Right lobe of liver (tissue), 5 donors: Measurements from ENCODE around the gene RNU5B-1. TPM values are rescaled to one million over a fixed set of nuclear protein-coding genes. Genes with fewer than 3 reads are reported as not detected.

Experiments used
- small RNA-seq, 2 experiments: library from RNA; depleted of rRNA; stranded (forward); fragments of <200 nt; gene quantifications; one replicate each; pipeline ENCODE3, GENCODE V24; 2016
- total RNA-seq, 6 experiments: library from RNA; depleted of rRNA in 2 of 6; stranded (reverse); fragments of >200 nt in 2 of 6; fragmentation: NEBNext Ultra II Directional in 3 of 6; extraction: Animal tissue kit (Norgen Biotek cat#: 25700) in 3 of 6; gene quantifications; one replicate each; pipeline versions ENCODE4 v1.1.0 to v1.2.4, GENCODE V29; 2016 to 2023
- donor health status: DM: no; HTN: no; CAD: no.
- donor health status: DM: no; HTN: no; CAD: no.
- donor health status: DM: no; HTN: yes; CAD: no.
- donor health status: DM: no; HTN: yes; CAD: no.

RNU5B-1 gene
- total RNA-seq, 6 experiments from 2014 or later: 11.0 to 35.4 TPM; not detected in 4

Small RNAs within 50 kb of the gene (small RNA-seq; reads per million reads assigned to genes)
- gene RNU5A-1: 29,575 to 29,712 reads per million in 2 experiments
- gene RNU5B-1: 2,606 to 2,670 reads per million in 2 experiments
- gene SNORA24B: 0 to 1.4 reads per million in 2 experiments

Other genes starting within 250 kb of the RNU5B-1 start
- gene RASL12, start 236.7 kb upstream of the RNU5B-1 start, total RNA-seq: 1 to 10 TPM in 1 of 6 experiments, under 1 TPM in 5; 0.07 to 1.5 (median 0.24) TPM
- gene KBTBD13, start 227.9 kb upstream of the RNU5B-1 start, total RNA-seq: not detected
- gene UBAP1L, start 189.5 kb upstream of the RNU5B-1 start, total RNA-seq: 1 to 10 TPM; 1.6 to 5.9 (median 3.0) TPM
- 10 to 100 TPM in 3 of 6 experiments, 1 to 10 TPM in 3; 6.3 to 12.2 (median 9.1) TPM for gene PDCD7, start 170.9 kb upstream of the RNU5B-1 start, total RNA-seq
- 10 to 100 TPM; 57.6 to 80.9 (median 72.8) TPM for gene CLPX, start 119.3 kb upstream of the RNU5B-1 start, total RNA-seq
- gene CILP, start 93.2 kb upstream of the RNU5B-1 start, total RNA-seq: 1 to 10 TPM in 3 of 6 experiments, under 1 TPM in 3; 0.46 to 2.5 (median 0.99) TPM
- 10 to 100 TPM in 1 of 6 experiments, 1 to 10 TPM in 5; 6.9 to 11.3 (median 8.5) TPM for gene PARP16, start 17.8 kb upstream of the RNU5B-1 start, total RNA-seq
- not detected for gene RNU5A-1, start 8.6 kb upstream of the RNU5B-1 start, total RNA-seq
- not detected for gene IGDCC3, start 73.3 kb downstream of the RNU5B-1 start, total RNA-seq
- gene IGDCC4, start 118.3 kb downstream of the RNU5B-1 start, total RNA-seq: under 1 TPM in 1 of 6 experiments, not detected in 5; 0.02 TPM
- 10 to 100 TPM in 3 of 6 experiments, 1 to 10 TPM in 3; 7.6 to 12.3 (median 10.3) TPM for gene DPP8, start 213.0 kb downstream of the RNU5B-1 start, total RNA-seq
- gene HACD3, start 225.8 kb downstream of the RNU5B-1 start, total RNA-seq: 10 to 100 TPM; 48.7 to 73.9 (median 61.7) TPM